Measurements from ENCODE around the gene GABRB1.

GABRB1 gene

GRCh38 chr4:47031011-47031678 is at the start of gene GABRB1:
Gene GABRB1 (plus strand): TSS chr4:47031567.
- DNase-seq: no peak

- no peak for DNase-seq
These were observed 46.6 kb upstream of the GABRB1 start for GRCh38 chr4:46984781-46985180.

- DNase-seq: no peak
These were observed 44.3 kb upstream of the GABRB1 start for GRCh38 chr4:46986922-46987638.

GRCh38 chr4:46992338-46992737 is 39.0 kb upstream of the GABRB1 start:
- DNase-seq: no peak

GRCh38 chr4:46993075-46994006 is 38.0 kb upstream of the GABRB1 start, which contains the start of gene GABRA4:
Gene GABRA4 (minus strand): TSS chr4:46993581. CDS start chr4:46993424, 157 bp downstream.
- no peak for DNase-seq

- no peak for DNase-seq
These were observed 37.4 kb upstream of the GABRB1 start for GRCh38 chr4:46994007-46994405.

- DNase-seq: no peak
These were observed 31.8 kb upstream of the GABRB1 start for GRCh38 chr4:46999566-46999965.

GRCh38 chr4:47000406-47000805 is 31.0 kb upstream of the GABRB1 start:
- DNase-seq: no peak

- DNase-seq: no peak
These were observed 28.8 kb upstream of the GABRB1 start for GRCh38 chr4:47002580-47002979.

- no peak for DNase-seq
These were observed 20.9 kb upstream of the GABRB1 start for GRCh38 chr4:47010347-47010911.

GRCh38 chr4:47010912-47011446 is 20.4 kb upstream of the GABRB1 start:
- no peak for DNase-seq

GRCh38 chr4:47012676-47013075 is 18.7 kb upstream of the GABRB1 start:
- no peak for DNase-seq

- DNase-seq: no peak
These were observed 18.0 kb upstream of the GABRB1 start for GRCh38 chr4:47013373-47013772.

- DNase-seq: no peak
These were observed 14.3 kb upstream of the GABRB1 start for GRCh38 chr4:47017081-47017480.

GRCh38 chr4:47017494-47017893 is 13.9 kb upstream of the GABRB1 start:
- no peak for DNase-seq

- DNase-seq: no peak
These were observed 511 bp downstream of the GABRB1 start for GRCh38 chr4:47031751-47032404.

- DNase-seq: no peak
These were observed 1.2 kb downstream of the GABRB1 start for GRCh38 chr4:47032405-47033106.

GRCh38 chr4:47038263-47038662 is 6.9 kb downstream of the GABRB1 start:
- no peak for DNase-seq

- DNase-seq: no peak
These were observed 9.5 kb downstream of the GABRB1 start for GRCh38 chr4:47040828-47041227.

GRCh38 chr4:47043821-47044220 is 12.5 kb downstream of the GABRB1 start:
- no peak for DNase-seq

GRCh38 chr4:47045261-47045660 is 13.9 kb downstream of the GABRB1 start:
- DNase-seq: no peak

- no peak for DNase-seq
These were observed 18.0 kb downstream of the GABRB1 start for GRCh38 chr4:47049347-47049746.

Data from GDM1 (cell line).